HG02798 (cell line): Measurements from ENCODE around the gene GPR152.
"Not testable (repeated sequence)": the region's sequence is repeated elsewhere in the genome, so short reads cannot be mapped to it uniquely, and the experiment has no call there.

ENCODE experiments used
- ATAC-seq: cut with Tn5 transposase; IDR thresholded peaks from one replicate; pipeline ENCODE4 v1.9.1; 2021; ENCODE audit warnings: mild to moderate bottlenecking; ENCODE audit not compliant: unreplicated experiment, poor library complexity

Gene GPR152

GRCh38 chr11:67466962-67467771, 14.6 kb upstream of the GPR152 start:
- no peak for ATAC-seq

GRCh38 chr11:67466367-67466766, 13.8 kb upstream of the GPR152 start:
- ATAC-seq, result no peak

- not testable (repeated sequence) for ATAC-seq
Observed at GRCh38 chr11:67465530-67465929, 13.0 kb upstream of the GPR152 start.

GRCh38 chr11:67465189-67465510, 12.6 kb upstream of the GPR152 start:
- ATAC-seq, result no peak

- peak; percentile 62 for ATAC-seq
Observed at GRCh38 chr11:67464411-67465188, 12.1 kb upstream of the GPR152 start.

GRCh38 chr11:67463680-67464410, 11.3 kb upstream of the GPR152 start:
- no peak for ATAC-seq

- no peak for ATAC-seq
Observed at GRCh38 chr11:67463186-67463585, 10.7 kb upstream of the GPR152 start.

GRCh38 chr11:67458266-67458665, 5.7 kb upstream of the GPR152 start:
- ATAC-seq, result no peak

- no peak for ATAC-seq
Observed at GRCh38 chr11:67457453-67457852, 4.9 kb upstream of the GPR152 start.

GRCh38 chr11:67456068-67456705, 3.7 kb upstream of the GPR152 start:
- no peak for ATAC-seq

GRCh38 chr11:67455054-67455453, 2.5 kb upstream of the GPR152 start, which contains the start of gene CABP4:
Gene CABP4 (plus strand): TSS chr11:67455354. CDS start chr11:67455424, 70 bp downstream.
- ATAC-seq, result no peak

- no peak for ATAC-seq
Observed at GRCh38 chr11:67453816-67454732, 1.5 kb upstream of the GPR152 start.

- ATAC-seq, result no peak
Observed at GRCh38 chr11:67451658-67451976, 912 bp downstream of the GPR152 start.

- no peak for ATAC-seq
Observed at GRCh38 chr11:67450796-67451657, 1.5 kb downstream of the GPR152 start.

GRCh38 chr11:67449116-67449844, 3.2 kb downstream of the GPR152 start:
- ATAC-seq, result no peak

- ATAC-seq, result no peak
Observed at GRCh38 chr11:67448220-67448609, 4.3 kb downstream of the GPR152 start.

- ATAC-seq, result no peak
Observed at GRCh38 chr11:67445515-67445914, 7.0 kb downstream of the GPR152 start.
